GM10847 (cell line): ENCODE data around the gene WNT11.

Source experiments
- POLR2A ChIP-seq: IDR thresholded peaks from 2 replicates; pipeline ENCODE4 v1.6.1; 2011; ENCODE audit not compliant: insufficient read length; ENCODE audit errors: extremely low read depth

WNT11 gene

GRCh38 chr11:76184551-76184993 lies 21.7 kb downstream of the WNT11 start:
- TF ChIP-seq POLR2A, result no peak

GRCh38 chr11:76181371-76181770 lies 24.9 kb downstream of the WNT11 start:
- no peak for TF ChIP-seq POLR2A

GRCh38 chr11:76179147-76179546 lies 27.2 kb downstream of the WNT11 start:
- no peak for TF ChIP-seq POLR2A

- TF ChIP-seq POLR2A, result no peak
These were observed 29.0 kb downstream of the WNT11 start for GRCh38 chr11:76177250-76177686.

- no peak for TF ChIP-seq POLR2A
These were observed 29.8 kb downstream of the WNT11 start for GRCh38 chr11:76176463-76176862.

GRCh38 chr11:76175783-76176182 lies 30.5 kb downstream of the WNT11 start:
- TF ChIP-seq POLR2A, result no peak

- no peak for TF ChIP-seq POLR2A
These were observed 32.0 kb downstream of the WNT11 start for GRCh38 chr11:76174330-76174729.

- no peak for TF ChIP-seq POLR2A
These were observed 32.6 kb downstream of the WNT11 start for GRCh38 chr11:76173663-76174062.

GRCh38 chr11:76172583-76172982 lies 33.7 kb downstream of the WNT11 start:
- no peak for TF ChIP-seq POLR2A

- no peak for TF ChIP-seq POLR2A
These were observed 35.8 kb downstream of the WNT11 start for GRCh38 chr11:76170468-76170867.

- TF ChIP-seq POLR2A, result no peak
These were observed 36.8 kb downstream of the WNT11 start for GRCh38 chr11:76169473-76169896.

GRCh38 chr11:76167590-76167989 lies 38.7 kb downstream of the WNT11 start:
- TF ChIP-seq POLR2A, result no peak

GRCh38 chr11:76166314-76166713 lies 40.0 kb downstream of the WNT11 start:
- TF ChIP-seq POLR2A, result no peak

GRCh38 chr11:76164861-76165751 lies 41.2 kb downstream of the WNT11 start:
- no peak for TF ChIP-seq POLR2A

GRCh38 chr11:76164081-76164480 lies 42.2 kb downstream of the WNT11 start:
- no peak for TF ChIP-seq POLR2A

GRCh38 chr11:76163289-76163880 lies 42.9 kb downstream of the WNT11 start:
- no peak for TF ChIP-seq POLR2A
